UCSD-AML1 (cell line): ENCODE results near the gene HBA2.
A peak's percentile ranks its signal among the peaks of the same experiment; 100 is the strongest.
"Not testable (repeated sequence)": the region's sequence is repeated elsewhere in the genome, so short reads cannot be mapped to it uniquely, and the experiment has no call there.

Experiments used
- DNase-seq: peaks from one replicate; lab custom pipeline; 2025; ENCODE audit not compliant: unreplicated experiment; lab: John Stamatoyannopoulos, UW

The HBA2 gene

GRCh38 chr16:172374-172941 is at the start of gene HBA2:
HBA2 (plus strand) TSS chr16:172876; CDS start chr16:172913, 37 bp downstream.
- DNase-seq: not testable (repeated sequence)

- DNase-seq: not testable (repeated sequence)
These were observed 48.9 kb upstream of the HBA2 start for GRCh38 chr16:123558-124350.

- no peak for DNase-seq
These were observed 47.7 kb upstream of the HBA2 start for GRCh38 chr16:125011-125410.

GRCh38 chr16:129075-129474 is 43.6 kb upstream of the HBA2 start:
- DNase-seq: no peak

- no peak for DNase-seq
These were observed 42.0 kb upstream of the HBA2 start for GRCh38 chr16:130533-131173.

GRCh38 chr16:132120-132519 is 40.6 kb upstream of the HBA2 start:
- DNase-seq: no peak

GRCh38 chr16:133716-134115 is 39.0 kb upstream of the HBA2 start:
- no peak for DNase-seq

- DNase-seq: peak; percentile 30
These were observed 34.6 kb upstream of the HBA2 start for GRCh38 chr16:138049-138417.

GRCh38 chr16:140175-140857 is 32.4 kb upstream of the HBA2 start:
- DNase-seq: no peak

GRCh38 chr16:142405-142967 is 30.2 kb upstream of the HBA2 start:
- DNase-seq: no peak

GRCh38 chr16:143047-143446 is 29.6 kb upstream of the HBA2 start:
- DNase-seq: no peak

- DNase-seq: no peak
These were observed 29.2 kb upstream of the HBA2 start for GRCh38 chr16:143456-143855.

- DNase-seq: no peak
These were observed 27.9 kb upstream of the HBA2 start for GRCh38 chr16:144797-145252.

GRCh38 chr16:146646-147045 is 26.0 kb upstream of the HBA2 start:
- DNase-seq: no peak

- no peak for DNase-seq
These were observed 23.5 kb upstream of the HBA2 start for GRCh38 chr16:149024-149660.

- no peak for DNase-seq
These were observed 20.2 kb upstream of the HBA2 start, which contains the start of gene HBZ for GRCh38 chr16:152141-153128. HBZ (plus strand) TSS chr16:152644; CDS start chr16:152910, 266 bp downstream.

GRCh38 chr16:153129-153521 is 19.6 kb upstream of the HBA2 start:
- not testable (repeated sequence) for DNase-seq

GRCh38 chr16:153550-154216 is 19.0 kb upstream of the HBA2 start:
- not testable (repeated sequence) for DNase-seq
